Thyroid gland (tissue), 4 donors: ENCODE measurements around the gene SPECC1.

Experiments
- CTCF ChIP-seq, 6 experiments: fragments of 200-600 bp in 3 of 6; fragments of 450-650 bp in 3 of 6; sonication (generic) in 3 of 6; IDR thresholded peaks; one replicate each; pipeline ENCODE4 v1.5.1; 2016 to 2019; ENCODE audit warnings: antibody characterized with exemption in 6 of 6, mild to moderate bottlenecking in 2 of 6, inconsistent platforms in 1 of 6, moderate library complexity in 1 of 6
- POLR2A ChIP-seq, 2 donors: fragments of 450-650 bp; IDR thresholded peaks; one replicate each; pipeline ENCODE4 v1.6.1; 2017; ENCODE audit warnings: antibody characterized with exemption in 2 of 2, mild to moderate bottlenecking in 2 of 2, moderate library complexity in 1 of 2

DNA sequence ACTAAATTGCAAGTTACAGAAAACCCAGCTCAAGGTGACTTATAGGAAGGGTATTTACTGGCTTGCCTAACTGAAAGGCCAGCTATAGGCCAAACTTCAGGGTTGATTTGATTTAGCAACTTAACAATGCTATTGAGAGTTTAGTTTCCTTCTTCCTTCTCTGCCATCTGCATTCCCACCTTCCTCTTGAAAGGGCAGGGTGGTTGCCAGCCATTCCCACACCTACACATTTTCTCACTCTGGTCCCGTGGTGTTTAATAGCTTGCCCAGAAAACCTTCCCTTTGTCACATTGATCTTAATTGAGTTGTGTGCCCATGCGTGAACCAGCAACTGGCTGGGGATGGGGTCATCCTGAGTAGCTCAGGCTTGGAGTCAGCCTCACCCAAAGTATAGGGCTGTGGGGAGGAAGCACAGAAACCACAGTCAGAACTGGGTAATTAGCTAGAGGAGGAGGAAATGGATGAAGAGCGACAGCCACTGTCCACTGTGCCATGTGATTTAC lies 194.7 kb downstream of the SPECC1 start:
- TF ChIP-seq CTCF (IDR thresholded peaks at IDR 0.05) (no peak), POLR2A (IDR thresholded peaks at IDR 0.05) (no peak)
